Thoracic aorta (tissue), 2 donors: Measurements from ENCODE around the gene NFE2L1. TPM values are rescaled to one million over a fixed set of nuclear protein-coding genes. Genes with fewer than 3 reads are reported as not detected.

Experiments used
- ATAC-seq: fragments of 150-250 bp; one replicate; pipeline ENCODE4 v1.8.0; 2017; ENCODE audit warnings: low read depth; ENCODE audit not compliant: insufficient number of reproducible peaks, low FRiP score
- DNase-seq: peaks from one replicate; pipeline ENCODE4 v3.0.0-alpha.2; 2020; ENCODE audit warnings: low spot score
- H3K27ac ChIP-seq, 2 donors: fragments of 200-600 bp; sonication (generic); 1 replicate in 1 of 2; 2 replicates in 1 of 2; pipeline ENCODE4 v1.5.1; 2016; ENCODE audit warnings: mild to moderate bottlenecking in 2 of 2, moderate library complexity in 2 of 2
- H3K27me3 ChIP-seq: fragments of 200-600 bp; sonication (generic); replicated peaks from 2 replicates; pipeline ENCODE4 v1.6.0; 2016; ENCODE audit warnings: mild to moderate bottlenecking; ENCODE audit not compliant: insufficient read depth
- H3K36me3 ChIP-seq: fragments of 200-600 bp; sonication (generic); one replicate; pipeline ENCODE4 v1.5.1; 2016
- H3K4me1 ChIP-seq, 2 donors: fragments of 200-600 bp; sonication (generic); 1 replicate in 1 of 2; 2 replicates in 1 of 2; pipeline versions ENCODE4 v1.5.1 to v1.6.0; 2016; ENCODE audit warnings: low read depth in 2 of 2, mild to moderate bottlenecking in 1 of 2; ENCODE audit not compliant: control insufficient read depth in 1 of 2
- H3K4me3 ChIP-seq: fragments of 200-600 bp; sonication (generic); 2 replicates; pipeline ENCODE4 v1.5.1; 2016; ENCODE audit warnings: mild to moderate bottlenecking
- H3K9me3 ChIP-seq: fragments of 200-600 bp; sonication (generic); 2 replicates; pipeline ENCODE4 v1.5.1; 2016
- CTCF ChIP-seq: fragments of 200-600 bp; sonication (generic); IDR thresholded peaks from one replicate; pipeline ENCODE4 v1.5.1; 2019; ENCODE audit warnings: antibody characterized with exemption
- total RNA-seq, 2 donors: library from RNA; depleted of rRNA; stranded (reverse); fragments of >200 nt; gene quantifications; one replicate each; pipeline versions ENCODE4 v1.1.0 to v1.2.3, GENCODE V29; 2016

Gene NFE2L1
- total RNA-seq, 2 donors from 2014 or later = 131 to 155 TPM

- Histone ChIP-seq H3K4me3 (peak overlapping the region; percentile 88), H3K4me1 (peaks cover 56 to 72% of the 10 kb centered on the region in 2 donors)
These were observed 3.7 kb downstream of the NFE2L1 start for GRCh38 chr17:48051706-48052486.

GRCh38 chr17:48052956-48053757, 5.0 kb downstream of the NFE2L1 start:
- H3K27ac ChIP-seq = peak overlapping the region; percentile 93 to 95
- no peak for ATAC-seq
- no peaks in the 10 kb centered on the region for H3K9me3 ChIP-seq
- H3K4me3 ChIP-seq = peak overlapping the region; percentile 88
- H3K36me3 ChIP-seq = peaks cover 23% of the 10 kb centered on the region
- peak; percentile 20 for DNase-seq
- no peak for TF ChIP-seq CTCF
- H3K27me3 ChIP-seq = no peaks in the 10 kb centered on the region
- H3K4me1 ChIP-seq = peaks cover 53 to 68% of the 10 kb centered on the region in 2 donors

More at GRCh38 chr17:48051706-48052486, 3.7 kb downstream of the NFE2L1 start:
- peaks cover 11% of the 10 kb centered on the region for H3K36me3 ChIP-seq
- ATAC-seq (no peak), DNase-seq (peak; percentile 36)
- H3K27me3 ChIP-seq = no peaks in the 10 kb centered on the region
- no peak for TF ChIP-seq CTCF
- H3K27ac ChIP-seq = peak overlapping the region; percentile 93 to 95
- H3K9me3 ChIP-seq = no peaks in the 10 kb centered on the region

- H3K27ac ChIP-seq = peak overlapping the region; percentile 93 to 95
- H3K4me3 ChIP-seq = peak overlapping the region; percentile 88
- DNase-seq (no peak), ATAC-seq (no peak)
- H3K36me3 ChIP-seq = peaks cover 30% of the 10 kb centered on the region
- no peaks in the 10 kb centered on the region for H3K27me3 ChIP-seq
- H3K4me1 ChIP-seq = peaks cover 53 to 68% of the 10 kb centered on the region in 2 donors
- TF ChIP-seq CTCF = no peak
- H3K9me3 ChIP-seq = no peaks in the 10 kb centered on the region
These were observed 5.6 kb downstream of the NFE2L1 start for GRCh38 chr17:48053758-48054237.

GRCh38 chr17:48054238-48055185, 6.4 kb downstream of the NFE2L1 start:
- Histone ChIP-seq H3K36me3 (peaks cover 37% of the 10 kb centered on the region), H3K27ac (peak overlapping the region; percentile 93 to 95), H3K4me3 (peak overlapping the region; percentile 88), H3K9me3 (no peaks in the 10 kb centered on the region), H3K4me1 (peaks cover 50 to 67% of the 10 kb centered on the region in 2 donors), H3K27me3 (no peaks in the 10 kb centered on the region)
- DNase-seq (no peak), ATAC-seq (no peak)
- no peak for TF ChIP-seq CTCF
